Psoas muscle (tissue), 8 donors: ENCODE data around the gene DPH7. TPM values are rescaled to one million over a fixed set of nuclear protein-coding genes. Genes with fewer than 3 reads are reported as not detected.

Experiments
- ATAC-seq, 4 donors: fragments of 200-7000 bp; cut with Tn5 transposase; one replicate each; pipeline ENCODE4 v1.9.1; 2020; ENCODE audit warnings: moderate library complexity in 3 of 4, mild to moderate bottlenecking in 2 of 4
- DNase-seq, 2 donors: peaks; one replicate each; pipeline ENCODE4 v3.0.0-alpha.2; 2020
- H3K27ac ChIP-seq: fragments of 200-600 bp; one replicate; pipeline ENCODE4 v1.8.0; 2022
- H3K27me3 ChIP-seq, 3 donors: fragments of 200-600 bp in 1 of 3; one replicate each; pipeline versions ENCODE4 v1.6.1 to v1.8.0; 2013 to 2022; ENCODE audit warnings: low read length in 2 of 3, mild to moderate bottlenecking in 2 of 3, moderate library complexity in 1 of 3; ENCODE audit not compliant: insufficient read depth in 3 of 3
- H3K36me3 ChIP-seq, 2 donors: fragments of 200-600 bp in 1 of 2; one replicate each; pipeline versions ENCODE4 v1.6.1 to v1.8.0; 2013 to 2022; ENCODE audit warnings: low read depth in 1 of 2, mild to moderate bottlenecking in 1 of 2, moderate library complexity in 1 of 2; ENCODE audit not compliant: insufficient read depth in 1 of 2
- H3K4me1 ChIP-seq: fragments of 200-600 bp; one replicate; pipeline ENCODE4 v1.8.0; 2022
- H3K4me3 ChIP-seq: fragments of 200-600 bp; one replicate; pipeline ENCODE4 v1.8.0; 2022; ENCODE audit warnings: mild to moderate bottlenecking
- H3K9me3 ChIP-seq: fragments of 200-600 bp; one replicate; pipeline ENCODE4 v1.8.0; 2022
- CTCF ChIP-seq: fragments of 200-600 bp; IDR thresholded peaks from one replicate; pipeline ENCODE4 v1.8.0; 2022; ENCODE audit warnings: antibody characterized with exemption
- WGBS, 3 donors: extraction: QIAGEN DNeasy Blood & Tissue Kit; methylation state at CpG; one replicate each; pipeline versions ENCODE4 v1.1.6 to v1.1.7; 2013; 5-methylcytosine and 5-hydroxymethylcytosine counted together
- intact Hi-C, 2 donors: fragments of 100-400 bp; cut with DNase I; formaldehyde crosslinking; loops; one replicate each; pipeline versions ENCODE4 v1.11.0 to v1.14.2; 2022
- polyA plus RNA-seq, 3 donors: library from polyadenylated mRNA; stranded (reverse); fragments of 200-250 nt; gene quantifications; one replicate each; pipeline ENCODE4 v1.2.3, GENCODE V29; 2013
- total RNA-seq, 4 donors: library from RNA; stranded (reverse); fragmentation: NEBNext Ultra II Directional in 2 of 4; extraction: Animal tissue kit (Norgen Biotek cat#: 25700) in 2 of 4; gene quantifications; one replicate each; pipeline versions ENCODE4 v1.2.1 to v1.2.4, GENCODE V29; 2021 to 2023
- donor health status: healthy with polysubstance abuse.
- donor health status: DM: no; HTN: no; CAD: no; lungs with moderate emphysema.
- donor health status: Bipolar disorder and iron deficiency.
- donor health status: healthy.
- donor health status: DM: yes; HTN: yes; CAD: no.
- donor health status: DM: no; HTN: no; CAD: no.
- donor health status: DM: no; HTN: no; CAD: no.
- donor health status: DM: yes; HTN: yes; CAD: no.

DPH7 gene
- total and polyA plus RNA-seq, 7 donors, result 9.1 to 17.8 (median 14.1) TPM

GRCh38 chr9:137612741-137613142 lies 34.0 kb upstream of the DPH7 start:
- DNase-seq (no peak), ATAC-seq (peak in 3 of 4 donors; percentile 2 to 13 (median 6))
- no peaks in the 10 kb centered on the region for H3K27me3 ChIP-seq
- H3K9me3 ChIP-seq, result no peaks in the 10 kb centered on the region
- TF ChIP-seq CTCF, result no peak
- peaks cover 6 to 40% of the 10 kb centered on the region in 2 donors for H3K36me3 ChIP-seq
- no peak overlapping the region for H3K4me3 ChIP-seq
- intact Hi-C loops, result no loop called here
- H3K4me1 ChIP-seq, result peaks cover 15% of the 10 kb centered on the region
- no peak overlapping the region for H3K27ac ChIP-seq
- WGBS, 3 donors, result 46 to 56% (median 53%) methylated on average over 8 of the region's 8 CpGs

- no peak overlapping the region for H3K4me3 ChIP-seq
- H3K4me1 ChIP-seq, result peaks cover 19% of the 10 kb centered on the region
- H3K36me3 ChIP-seq, result peaks cover 6 to 36% of the 10 kb centered on the region in 2 donors
- no peak for TF ChIP-seq CTCF
- intact Hi-C loops, result no loop called here
- H3K27me3 ChIP-seq, result no peaks in the 10 kb centered on the region
- 32 to 42% (median 32%) methylated on average over 21 of the region's 21 CpGs for WGBS, 3 donors
- DNase-seq, result peak; percentile 52 to 72
- H3K27ac ChIP-seq, result no peak overlapping the region
- ATAC-seq, result peak; percentile 41 to 73 (median 58)
- no peaks in the 10 kb centered on the region for H3K9me3 ChIP-seq
Measured at GRCh38 chr9:137611623-137612609, 33.2 kb upstream of the DPH7 start.

GRCh38 chr9:137610944-137611343 lies 32.2 kb upstream of the DPH7 start:
- peaks cover 27% of the 10 kb centered on the region for H3K4me1 ChIP-seq
- ATAC-seq, result no peak
- intact Hi-C loops, result no loop called here

GRCh38 chr9:137607141-137607857 lies 28.6 kb upstream of the DPH7 start:
- intact Hi-C loops, result no loop called here
- Histone ChIP-seq H3K27me3 (no peaks in the 10 kb centered on the region), H3K36me3 (no peaks in the 10 kb centered on the region), H3K4me1 (peaks cover 25% of the 10 kb centered on the region), H3K27ac (peak overlapping the region; percentile 9), H3K4me3 (peak overlapping the region; percentile 78), H3K9me3 (no peaks in the 10 kb centered on the region)
- WGBS, 3 donors, result 49 to 59% (median 53%) methylated on average over 17 of the region's 17 CpGs
- TF ChIP-seq CTCF, result no peak
- no peak for ATAC-seq
- no peak for DNase-seq

More at GRCh38 chr9:137610944-137611343, 32.2 kb upstream of the DPH7 start:
- no peak for DNase-seq
- TF ChIP-seq CTCF, result no peak
- 65 to 68% (median 67%) methylated on average over 6 of the region's 6 CpGs for WGBS, 3 donors
- H3K27ac ChIP-seq, result no peak overlapping the region
- peaks cover 6 to 27% of the 10 kb centered on the region in 2 donors for H3K36me3 ChIP-seq
- no peaks in the 10 kb centered on the region for H3K9me3 ChIP-seq
- no peaks in the 10 kb centered on the region for H3K27me3 ChIP-seq
- H3K4me3 ChIP-seq, result no peak overlapping the region
